Mesendoderm (in vitro differentiated cells): ENCODE results near the gene NPM3.

ENCODE experiments used
- DNase-seq: peaks from one replicate; pipeline ENCODE4 v3.0.0; 2013
- H2AK5ac ChIP-seq: 2 replicates; pipeline ENCODE4 v1.6.1; 2013; ENCODE audit warnings: low read length, inconsistent platforms
- H2BK120ac ChIP-seq: 2 replicates; pipeline ENCODE4 v1.6.1; 2013; ENCODE audit warnings: low read depth, mild to moderate bottlenecking, low read length, moderate library complexity, mixed read lengths
- H2BK15ac ChIP-seq: replicated peaks from 2 replicates; pipeline ENCODE4 v1.6.1; 2013; ENCODE audit warnings: low read depth, mild to moderate bottlenecking, moderate library complexity
- H2BK5ac ChIP-seq: 2 replicates; pipeline ENCODE4 v1.6.1; 2013; ENCODE audit warnings: low read length, inconsistent platforms
- H3K18ac ChIP-seq: 2 replicates; pipeline ENCODE4 v1.6.1; 2013; ENCODE audit warnings: mild to moderate bottlenecking, low read length, mixed read lengths
- H3K23ac ChIP-seq: one replicate; pipeline ENCODE4 v1.6.1; 2013; ENCODE audit warnings: low read length
- H3K27ac ChIP-seq: 2 replicates; pipeline ENCODE4 v1.5.1; 2013; ENCODE audit warnings: low read depth, mild to moderate bottlenecking, inconsistent platforms, low read length, moderate library complexity
- H3K27me3 ChIP-seq: 2 replicates; pipeline ENCODE4 v1.6.1; 2013; ENCODE audit warnings: low read length, control low read depth, mild to moderate bottlenecking, inconsistent platforms; ENCODE audit not compliant: insufficient read depth, poor library complexity
- H3K36me3 ChIP-seq: 2 replicates; pipeline ENCODE4 v1.6.1; 2013; ENCODE audit warnings: low read length, inconsistent platforms; ENCODE audit not compliant: control insufficient read depth, insufficient read depth
- H3K4ac ChIP-seq: one replicate; pipeline ENCODE4 v1.6.1; 2013; ENCODE audit warnings: low read depth, mild to moderate bottlenecking, low read length, moderate library complexity
- H3K4me1 ChIP-seq: 2 replicates; pipeline ENCODE4 v1.6.1; 2013; ENCODE audit warnings: low read depth, low read length, inconsistent platforms; ENCODE audit not compliant: control insufficient read depth
- H3K4me2 ChIP-seq: 2 replicates; pipeline ENCODE4 v1.6.1; 2013; ENCODE audit warnings: low read length
- H3K4me3 ChIP-seq: 2 replicates; pipeline ENCODE4 v1.5.1; 2013; ENCODE audit warnings: mild to moderate bottlenecking, low read length
- H3K56ac ChIP-seq: one replicate; pipeline ENCODE4 v1.6.1; 2013; ENCODE audit warnings: low read length
- H3K79me1 ChIP-seq: 2 replicates; pipeline ENCODE4 v1.6.1; 2013; ENCODE audit warnings: low read length, inconsistent platforms
- H3K79me2 ChIP-seq: 2 replicates; pipeline ENCODE4 v1.6.1; 2013; ENCODE audit warnings: mild to moderate bottlenecking, low read length; ENCODE audit not compliant: control insufficient read depth, insufficient read depth
- H3K9ac ChIP-seq: 2 replicates; pipeline ENCODE4 v1.6.1; 2013; ENCODE audit warnings: low read length, inconsistent platforms
- H4K5ac ChIP-seq: one replicate; pipeline ENCODE4 v1.6.1; 2013; ENCODE audit warnings: low read length
- H4K8ac ChIP-seq: one replicate; pipeline ENCODE4 v1.6.1; 2013; ENCODE audit warnings: low read depth, mild to moderate bottlenecking, control low read depth, low read length, moderate library complexity
- WGBS: extraction: QIAGEN DNeasy Blood & Tissue Kit; methylation state at CpG from one replicate; pipeline ENCODE4 v1.1.7; 2013; ENCODE audit warnings: low lambda C conversion rate, missing lambda C conversion rate; ENCODE audit not compliant: insufficient coverage; ENCODE audit errors: extremely low coverage; 5-methylcytosine and 5-hydroxymethylcytosine counted together

Gene NPM3

DNA sequence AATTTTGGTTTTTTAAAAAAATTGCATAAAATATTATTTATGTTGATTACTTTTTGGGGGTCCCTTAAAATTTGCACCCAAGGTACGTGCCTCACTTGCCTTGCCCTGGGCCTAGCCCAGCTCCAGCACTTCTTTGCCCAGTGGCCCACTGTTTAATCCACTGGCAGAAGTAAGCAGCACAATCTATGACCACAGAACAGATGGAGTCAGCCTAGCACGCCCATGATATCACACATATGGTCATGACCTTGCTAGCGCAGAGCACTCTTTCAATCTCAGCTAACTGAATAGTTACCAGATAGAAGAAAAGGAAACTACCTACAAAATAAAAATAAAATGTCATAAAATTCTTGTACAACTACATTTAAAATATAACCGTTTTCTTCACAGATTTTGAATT lies 29.4 kb upstream of the NPM3 start:
- H3K9ac ChIP-seq = no peak overlapping the region
- H4K8ac ChIP-seq = no peak overlapping the region
- no peak overlapping the region for H4K5ac ChIP-seq
- no peak for DNase-seq
- no peak overlapping the region for H3K4me3 ChIP-seq
- peaks cover 3% of the 10 kb centered on the region for H3K36me3 ChIP-seq
- no peak overlapping the region for H2BK5ac ChIP-seq
- peaks cover 51% of the 10 kb centered on the region for H3K79me2 ChIP-seq
- no peaks in the 10 kb centered on the region for H3K27me3 ChIP-seq
- H3K23ac ChIP-seq = peak overlapping the region; percentile 85
- H2BK15ac ChIP-seq = no peak overlapping the region
- H2BK120ac ChIP-seq = no peak overlapping the region
- 100% methylated on average over 1 of the region's 4 CpGs for WGBS
- no peak overlapping the region for H3K4ac ChIP-seq
- no peak overlapping the region for H3K27ac ChIP-seq
- H3K79me1 ChIP-seq = peaks cover 6% of the 10 kb centered on the region
- no peak overlapping the region for H3K4me2 ChIP-seq
- no peak overlapping the region for H3K18ac ChIP-seq
- no peak overlapping the region for H3K56ac ChIP-seq
- no peak overlapping the region for H2AK5ac ChIP-seq
- peaks cover 3% of the 10 kb centered on the region for H3K4me1 ChIP-seq

DNA sequence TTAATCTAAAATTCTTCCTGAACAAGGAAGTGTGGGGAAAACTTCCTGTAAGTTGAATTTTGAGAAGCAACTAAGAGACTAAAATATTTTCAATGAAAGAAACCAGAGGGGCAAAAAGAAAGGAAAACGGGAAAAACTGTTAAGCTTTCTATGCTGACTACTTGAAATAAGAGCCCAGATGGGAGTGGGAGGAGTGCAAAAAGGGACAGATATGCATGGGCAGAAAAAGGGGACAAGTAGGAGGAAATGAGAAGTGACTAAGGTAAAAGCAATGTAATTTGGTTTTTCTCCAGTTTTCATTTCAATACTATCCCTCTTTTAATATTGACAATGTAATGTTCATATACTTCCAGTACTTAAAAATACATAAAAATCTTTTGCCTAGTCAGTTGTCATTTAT lies 23.9 kb upstream of the NPM3 start:
- Histone ChIP-seq H3K79me2 (peaks cover 6% of the 10 kb centered on the region), H3K4me3 (no peak overlapping the region), H4K8ac (no peak overlapping the region), H3K4me2 (no peak overlapping the region), H3K23ac (no peak overlapping the region), H3K79me1 (peaks cover 2% of the 10 kb centered on the region), H3K27me3 (no peaks in the 10 kb centered on the region), H3K56ac (no peak overlapping the region), H2BK120ac (no peak overlapping the region), H3K4ac (no peak overlapping the region), H3K36me3 (peaks cover 6% of the 10 kb centered on the region), H3K27ac (no peak overlapping the region), H3K4me1 (no peaks in the 10 kb centered on the region), H2AK5ac (no peak overlapping the region), H2BK5ac (no peak overlapping the region), H2BK15ac (no peak overlapping the region), H4K5ac (no peak overlapping the region), H3K18ac (no peak overlapping the region), H3K9ac (no peak overlapping the region)
- no peak for DNase-seq
- no CpG with 5 or more reads among the region's 1 CpG for WGBS

DNA sequence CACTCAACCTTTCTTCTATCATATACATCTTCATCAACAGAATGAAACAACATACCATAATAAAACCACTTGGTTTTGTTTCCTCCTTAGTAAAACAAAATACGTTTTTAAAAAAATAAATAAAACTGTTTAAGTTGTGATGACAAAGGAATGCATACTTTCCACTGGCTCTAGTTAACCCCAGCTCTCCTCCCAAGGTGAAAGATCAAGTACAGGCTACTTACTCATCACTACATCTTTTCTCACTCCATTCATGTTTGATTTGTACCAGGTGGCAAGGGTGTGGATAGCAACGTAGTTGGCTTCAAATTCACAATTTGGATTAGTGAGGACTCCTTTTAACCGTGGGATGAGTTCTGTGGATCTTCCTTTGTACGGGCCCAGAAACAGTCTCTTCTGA lies 20.3 kb upstream of the NPM3 start:
- Histone ChIP-seq H3K79me2 (peaks cover 2% of the 10 kb centered on the region), H2AK5ac (no peak overlapping the region), H3K36me3 (peaks cover 13% of the 10 kb centered on the region), H2BK15ac (no peak overlapping the region), H4K8ac (no peak overlapping the region), H3K4me1 (no peaks in the 10 kb centered on the region), H3K27me3 (no peaks in the 10 kb centered on the region), H2BK120ac (no peak overlapping the region), H3K9ac (no peak overlapping the region), H3K56ac (no peak overlapping the region), H3K4ac (no peak overlapping the region), H3K23ac (no peak overlapping the region), H3K79me1 (peaks cover 7% of the 10 kb centered on the region), H3K18ac (no peak overlapping the region), H4K5ac (no peak overlapping the region), H3K27ac (no peak overlapping the region), H3K4me3 (no peak overlapping the region), H3K4me2 (no peak overlapping the region), H2BK5ac (no peak overlapping the region)
- no peak for DNase-seq
- 100% methylated on average over 1 of the region's 4 CpGs for WGBS

DNA sequence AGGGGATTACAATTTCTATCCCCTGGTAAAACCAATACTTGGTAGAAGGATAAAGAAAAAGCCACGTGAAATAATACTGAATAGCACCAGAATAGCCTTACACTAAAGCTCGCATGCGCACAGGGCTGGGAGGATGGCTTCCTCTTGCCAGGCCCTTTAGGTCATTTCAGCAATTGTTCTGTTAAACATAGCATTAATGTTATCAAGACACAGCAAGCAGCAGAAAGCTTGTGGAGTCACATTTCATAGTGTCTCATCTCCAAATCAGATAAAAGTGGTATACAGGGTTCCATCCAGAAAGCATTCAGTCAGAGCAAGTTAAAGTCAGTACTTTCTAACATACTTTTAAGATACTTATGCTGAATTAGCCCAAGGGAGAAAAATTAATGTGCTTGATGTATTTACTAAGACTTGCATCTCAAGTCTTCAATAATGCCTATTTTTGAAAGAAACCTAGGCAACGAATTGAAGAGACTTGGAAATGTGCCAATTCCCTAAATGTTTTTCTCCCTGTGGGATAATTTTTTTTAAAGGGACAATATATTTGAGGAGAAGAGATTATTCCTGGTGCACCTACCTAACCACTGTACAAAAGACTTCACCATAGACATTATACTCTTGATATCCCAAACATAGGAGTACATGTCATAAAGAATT lies 14.3 kb upstream of the NPM3 start:
- no peak for DNase-seq

DNA sequence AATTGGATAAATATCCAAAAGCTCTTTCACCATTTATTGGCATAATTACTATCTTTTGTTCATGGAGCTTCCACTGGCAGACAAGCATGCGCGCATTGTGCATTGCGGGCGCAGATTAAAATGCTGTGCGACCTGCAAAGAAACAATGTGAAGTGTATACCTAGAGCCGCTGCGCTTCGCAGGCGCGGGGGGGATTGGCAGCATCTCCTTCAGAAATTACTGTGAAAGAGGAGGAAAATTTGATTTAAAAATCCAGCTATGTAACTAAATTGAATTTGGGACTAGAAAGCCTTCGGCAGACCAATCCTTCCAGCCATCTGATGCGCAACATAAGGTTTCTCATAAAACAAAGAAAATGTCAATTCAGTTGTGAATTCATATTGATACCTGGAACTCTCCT lies 10.3 kb upstream of the NPM3 start:
- no peak overlapping the region for H2BK120ac ChIP-seq
- no peak overlapping the region for H3K4me2 ChIP-seq
- no peak overlapping the region for H2BK5ac ChIP-seq
- H3K36me3 ChIP-seq = peaks cover 12% of the 10 kb centered on the region
- H2BK15ac ChIP-seq = no peak overlapping the region
- no peak overlapping the region for H2AK5ac ChIP-seq
- no peak overlapping the region for H3K9ac ChIP-seq
- no peaks in the 10 kb centered on the region for H3K79me2 ChIP-seq
- no peaks in the 10 kb centered on the region for H3K4me1 ChIP-seq
- H3K27ac ChIP-seq = no peak overlapping the region
- no peak overlapping the region for H4K8ac ChIP-seq
- no peak overlapping the region for H3K4me3 ChIP-seq
- no peak overlapping the region for H3K23ac ChIP-seq
- no peak overlapping the region for H4K5ac ChIP-seq
- H3K27me3 ChIP-seq = no peaks in the 10 kb centered on the region
- H3K4ac ChIP-seq = no peak overlapping the region
- no peaks in the 10 kb centered on the region for H3K79me1 ChIP-seq
- WGBS = no CpG with 5 or more reads among the region's 12 CpGs
- H3K18ac ChIP-seq = no peak overlapping the region
- no peak overlapping the region for H3K56ac ChIP-seq
- no peak for DNase-seq

More for the DNA sequence above, 14.3 kb upstream of the NPM3 start:
- Histone ChIP-seq H4K8ac (no peak overlapping the region), H3K79me1 (peaks cover 5% of the 10 kb centered on the region), H2BK15ac (no peak overlapping the region), H4K5ac (no peak overlapping the region), H3K4me1 (no peaks in the 10 kb centered on the region), H3K23ac (no peak overlapping the region), H3K79me2 (peaks cover 2% of the 10 kb centered on the region), H3K27me3 (no peaks in the 10 kb centered on the region), H3K56ac (no peak overlapping the region), H3K4me3 (no peak overlapping the region), H3K36me3 (peaks cover 19% of the 10 kb centered on the region), H2BK5ac (no peak overlapping the region), H2BK120ac (no peak overlapping the region), H3K27ac (no peak overlapping the region), H3K4me2 (no peak overlapping the region), H3K4ac (no peak overlapping the region), H3K18ac (no peak overlapping the region), H3K9ac (no peak overlapping the region), H2AK5ac (no peak overlapping the region)
- no CpG with 5 or more reads among the region's 4 CpGs for WGBS

DNA sequence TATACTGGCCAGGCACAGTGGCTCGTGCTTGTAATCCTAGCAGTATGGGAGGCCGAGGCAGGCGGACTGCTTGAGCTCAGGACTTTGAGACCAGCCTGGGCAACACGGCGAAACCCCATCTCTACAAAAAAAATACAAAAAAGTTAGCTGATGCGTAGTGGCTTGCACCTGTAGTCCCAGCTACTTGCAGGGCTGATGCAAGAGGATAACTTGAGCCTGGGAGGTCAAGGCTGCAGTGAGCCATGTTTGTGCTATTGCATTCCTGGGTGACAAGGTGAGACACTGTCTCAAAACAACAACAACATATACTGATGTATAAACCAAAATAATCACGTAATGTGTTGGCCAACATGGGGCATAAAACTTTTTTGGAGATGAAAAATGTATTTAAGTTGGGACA lies 6.4 kb upstream of the NPM3 start:
- no peak overlapping the region for H2BK120ac ChIP-seq
- H3K27me3 ChIP-seq = no peaks in the 10 kb centered on the region
- no peak overlapping the region for H3K56ac ChIP-seq
- H3K23ac ChIP-seq = no peak overlapping the region
- no peak for DNase-seq
- H3K9ac ChIP-seq = no peak overlapping the region
- no peaks in the 10 kb centered on the region for H3K79me2 ChIP-seq
- no peak overlapping the region for H3K4ac ChIP-seq
- WGBS = no CpG with 5 or more reads among the region's 7 CpGs
- no peak overlapping the region for H2AK5ac ChIP-seq
- H4K8ac ChIP-seq = no peak overlapping the region
- no peak overlapping the region for H2BK5ac ChIP-seq
- no peak overlapping the region for H3K4me3 ChIP-seq
- peaks cover 6% of the 10 kb centered on the region for H3K36me3 ChIP-seq
- no peak overlapping the region for H2BK15ac ChIP-seq
- H4K5ac ChIP-seq = no peak overlapping the region
- no peak overlapping the region for H3K4me2 ChIP-seq
- no peak overlapping the region for H3K27ac ChIP-seq
- H3K4me1 ChIP-seq = no peaks in the 10 kb centered on the region
- H3K18ac ChIP-seq = no peak overlapping the region
- H3K79me1 ChIP-seq = no peaks in the 10 kb centered on the region
